Parathyroid adenoma (tissue), 2 donors: ENCODE measurements around the gene CDKN2AIP.

Source experiments
- H2AFZ ChIP-seq: fragments of 300-600 bp; sonication (generic); one replicate; pipeline ENCODE4 v1.7.0; 2017; ENCODE audit warnings: antibody characterized with exemption, mild to moderate bottlenecking
- H3K27ac ChIP-seq: fragments of 300-600 bp; sonication (generic); one replicate; pipeline ENCODE4 v1.7.0; 2017
- H3K27me3 ChIP-seq: fragments of 300-600 bp; sonication (generic); one replicate; pipeline ENCODE4 v1.7.0; 2017; ENCODE audit warnings: low read length; ENCODE audit not compliant: control insufficient read depth, insufficient read depth
- H3K36me3 ChIP-seq: fragments of 300-600 bp; sonication (generic); one replicate; pipeline ENCODE4 v1.7.0; 2017; ENCODE audit warnings: low read length; ENCODE audit not compliant: control insufficient read depth, insufficient read depth
- H3K4me1 ChIP-seq: fragments of 300-600 bp; sonication (generic); one replicate; pipeline ENCODE4 v1.7.0; 2017; ENCODE audit warnings: control low read depth
- H3K4me2 ChIP-seq: fragments of 300-600 bp; sonication (generic); one replicate; pipeline ENCODE4 v1.7.0; 2017; ENCODE audit warnings: low read length
- H3K4me3 ChIP-seq: fragments of 300-600 bp; sonication (generic); one replicate; pipeline ENCODE4 v1.7.0; 2017; ENCODE audit warnings: low read depth, low read length
- H3K79me2 ChIP-seq: fragments of 300-600 bp; sonication (generic); one replicate; pipeline ENCODE4 v1.7.0; 2017; ENCODE audit warnings: control low read depth
- H3K9ac ChIP-seq: fragments of 300-600 bp; sonication (generic); one replicate; pipeline ENCODE4 v1.7.0; 2017; ENCODE audit warnings: mild to moderate bottlenecking
- H3K9me3 ChIP-seq: fragments of 300-600 bp; sonication (generic); one replicate; pipeline ENCODE4 v1.7.0; 2017; ENCODE audit warnings: low read length; ENCODE audit not compliant: control insufficient read depth
- TF ChIP-seq, protein P1 (sequence below): fragments of 300-600 bp; sonication (generic); IDR thresholded peaks from one replicate; pipeline ENCODE4 v1.7.0; 2017; ENCODE audit warnings: antibody characterized with exemption, mild to moderate bottlenecking
- donor health status: primary hyperparathyroidism.

CDKN2AIP gene

GRCh38 chr4:183467246-183467645, 22.8 kb downstream of the CDKN2AIP start:
- Histone ChIP-seq H3K9ac (no peak overlapping the region), H3K4me2 (no peak overlapping the region), H3K9me3 (no peaks in the 10 kb centered on the region), H3K4me3 (no peak overlapping the region), H2AFZ (no peak overlapping the region), H3K79me2 (no peaks in the 10 kb centered on the region), H3K4me1 (no peaks in the 10 kb centered on the region), H3K36me3 (no peaks in the 10 kb centered on the region), H3K27ac (no peak overlapping the region), H3K27me3 (no peaks in the 10 kb centered on the region)
- TF ChIP-seq, protein P1, sequence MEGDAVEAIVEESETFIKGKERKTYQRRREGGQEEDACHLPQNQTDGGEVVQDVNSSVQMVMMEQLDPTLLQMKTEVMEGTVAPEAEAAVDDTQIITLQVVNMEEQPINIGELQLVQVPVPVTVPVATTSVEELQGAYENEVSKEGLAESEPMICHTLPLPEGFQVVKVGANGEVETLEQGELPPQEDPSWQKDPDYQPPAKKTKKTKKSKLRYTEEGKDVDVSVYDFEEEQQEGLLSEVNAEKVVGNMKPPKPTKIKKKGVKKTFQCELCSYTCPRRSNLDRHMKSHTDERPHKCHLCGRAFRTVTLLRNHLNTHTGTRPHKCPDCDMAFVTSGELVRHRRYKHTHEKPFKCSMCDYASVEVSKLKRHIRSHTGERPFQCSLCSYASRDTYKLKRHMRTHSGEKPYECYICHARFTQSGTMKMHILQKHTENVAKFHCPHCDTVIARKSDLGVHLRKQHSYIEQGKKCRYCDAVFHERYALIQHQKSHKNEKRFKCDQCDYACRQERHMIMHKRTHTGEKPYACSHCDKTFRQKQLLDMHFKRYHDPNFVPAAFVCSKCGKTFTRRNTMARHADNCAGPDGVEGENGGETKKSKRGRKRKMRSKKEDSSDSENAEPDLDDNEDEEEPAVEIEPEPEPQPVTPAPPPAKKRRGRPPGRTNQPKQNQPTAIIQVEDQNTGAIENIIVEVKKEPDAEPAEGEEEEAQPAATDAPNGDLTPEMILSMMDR, result no peak

DNA sequence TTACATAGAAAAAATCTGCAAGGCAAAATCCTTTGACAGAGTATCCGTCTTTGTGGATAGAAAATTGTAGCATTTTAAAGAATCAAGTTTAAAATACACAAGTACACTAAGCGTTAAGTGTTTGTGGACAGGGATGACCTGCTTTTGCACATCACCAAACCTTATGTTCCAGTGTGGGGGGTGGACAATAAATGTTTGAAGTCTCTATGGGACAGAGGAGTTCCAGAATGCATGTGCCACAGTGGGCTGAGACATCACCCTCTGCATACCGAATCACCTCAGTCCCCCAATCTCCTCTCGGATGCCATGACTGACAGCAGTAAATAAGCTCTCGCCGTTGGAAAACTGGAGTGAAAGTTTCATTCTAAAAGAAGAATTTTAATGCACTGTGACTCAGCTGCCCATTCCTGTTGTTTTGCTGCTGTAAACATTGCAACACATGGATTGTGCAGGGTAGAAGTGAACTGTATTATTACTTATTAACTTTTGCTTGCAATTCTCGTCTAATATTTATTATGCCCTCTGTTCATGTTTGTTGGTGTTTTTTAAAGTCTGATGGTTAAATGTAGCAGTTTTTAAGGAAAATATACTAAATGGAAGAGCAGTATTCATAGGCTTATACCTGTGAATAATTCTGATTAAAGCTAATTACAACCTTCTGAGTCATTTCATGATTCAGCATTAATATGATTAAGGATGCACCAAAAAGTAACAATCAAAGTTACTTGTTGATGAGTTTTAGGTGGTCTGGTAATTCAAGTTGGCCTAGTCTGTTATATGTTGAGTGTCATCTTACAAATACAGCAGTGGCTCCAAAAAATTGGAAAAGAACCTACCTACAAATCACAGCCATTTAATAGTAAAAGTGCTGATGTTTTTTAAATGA, 24.0 kb downstream of the CDKN2AIP start:
- Histone ChIP-seq H3K27ac (no peak overlapping the region), H3K4me3 (no peak overlapping the region), H3K4me1 (no peaks in the 10 kb centered on the region), H3K9ac (no peak overlapping the region), H3K9me3 (no peaks in the 10 kb centered on the region), H3K4me2 (no peak overlapping the region), H3K36me3 (no peaks in the 10 kb centered on the region), H3K79me2 (no peaks in the 10 kb centered on the region), H3K27me3 (no peaks in the 10 kb centered on the region), H2AFZ (no peak overlapping the region)
- TF ChIP-seq, protein P1, result no peak

DNA sequence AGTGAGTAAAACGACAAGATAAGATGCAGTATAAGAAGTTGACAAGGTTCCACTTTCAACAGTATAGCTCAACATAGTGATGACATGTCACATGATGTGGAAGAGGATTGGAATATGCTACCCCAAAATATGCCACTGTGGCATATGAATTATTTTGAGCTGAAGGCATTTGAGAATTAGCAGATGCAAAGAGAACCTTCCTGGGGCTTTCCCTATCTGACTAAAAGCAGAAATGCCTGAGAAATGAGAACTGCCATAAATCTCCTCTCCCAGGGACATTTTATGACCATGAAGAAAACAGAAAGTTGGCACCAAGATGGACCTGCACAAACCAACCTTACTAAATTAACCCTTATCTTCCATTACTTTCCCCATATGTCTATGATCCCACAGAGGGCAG, 24.8 kb downstream of the CDKN2AIP start:
- Histone ChIP-seq H3K9ac (no peak overlapping the region), H3K27ac (no peak overlapping the region), H3K79me2 (no peaks in the 10 kb centered on the region), H2AFZ (no peak overlapping the region), H3K27me3 (no peaks in the 10 kb centered on the region), H3K4me1 (no peaks in the 10 kb centered on the region), H3K4me2 (no peak overlapping the region), H3K9me3 (no peaks in the 10 kb centered on the region), H3K4me3 (no peak overlapping the region), H3K36me3 (no peaks in the 10 kb centered on the region)
- TF ChIP-seq, protein P1, result no peak

DNA sequence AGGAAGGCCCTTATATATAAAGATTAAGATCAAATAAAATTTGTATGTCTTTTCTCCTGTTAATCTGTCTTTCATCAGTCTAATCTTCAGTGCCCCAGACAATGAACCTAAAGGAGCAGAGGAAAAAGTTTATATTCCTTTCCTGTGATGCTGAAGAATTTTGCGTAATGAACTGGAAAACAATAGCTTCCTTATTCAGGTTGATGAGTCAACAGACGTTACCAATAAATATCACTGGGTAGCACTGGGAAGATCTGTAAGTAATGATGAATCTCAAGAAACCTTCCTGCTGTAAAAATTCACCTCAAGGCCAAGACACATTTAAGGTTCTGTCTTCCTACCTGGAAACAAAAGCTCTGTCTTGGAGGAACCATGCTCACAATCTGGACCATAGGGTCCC, 25.5 kb downstream of the CDKN2AIP start:
- Histone ChIP-seq H3K4me1 (no peaks in the 10 kb centered on the region), H2AFZ (no peak overlapping the region), H3K4me3 (no peak overlapping the region), H3K27me3 (no peaks in the 10 kb centered on the region), H3K27ac (no peak overlapping the region), H3K79me2 (no peaks in the 10 kb centered on the region), H3K36me3 (no peaks in the 10 kb centered on the region), H3K4me2 (no peak overlapping the region), H3K9me3 (no peaks in the 10 kb centered on the region), H3K9ac (no peak overlapping the region)
- TF ChIP-seq, protein P1, result no peak

DNA sequence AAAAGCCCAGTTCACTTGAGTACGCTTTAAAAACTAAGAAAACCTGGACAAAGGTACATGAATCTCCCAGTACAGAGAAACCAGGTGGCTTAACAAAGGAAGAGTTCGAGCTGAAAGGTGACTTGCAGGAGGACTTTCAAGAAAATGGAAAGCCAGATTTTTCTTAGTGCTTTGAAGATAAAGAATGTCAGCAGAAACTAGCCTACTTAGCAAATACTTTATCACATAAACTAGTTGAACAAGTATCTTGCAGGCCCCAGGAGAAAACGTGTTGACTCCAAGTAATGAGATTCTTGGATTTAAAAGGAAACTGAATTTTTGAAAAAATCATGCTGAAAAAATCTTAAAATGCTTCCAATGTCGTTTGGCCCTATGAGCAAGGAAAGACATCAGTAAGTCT, 26.4 kb downstream of the CDKN2AIP start:
- TF ChIP-seq, protein P1, result no peak

More for the DNA sequence above, 26.4 kb downstream of the CDKN2AIP start:
- H3K4me2 ChIP-seq, result peak overlapping the region; percentile 51
- peak overlapping the region; percentile 31 for H3K4me3 ChIP-seq
- no peaks in the 10 kb centered on the region for H3K9me3 ChIP-seq
- H3K4me1 ChIP-seq, result no peaks in the 10 kb centered on the region
- no peak overlapping the region for H2AFZ ChIP-seq
- H3K27me3 ChIP-seq, result no peaks in the 10 kb centered on the region
- no peak overlapping the region for H3K27ac ChIP-seq
- H3K36me3 ChIP-seq, result no peaks in the 10 kb centered on the region
- no peaks in the 10 kb centered on the region for H3K79me2 ChIP-seq
- H3K9ac ChIP-seq, result no peak overlapping the region
